HCT116 (cell line): ENCODE results near the gene CAMKMT. TPM values are rescaled to one million over a fixed set of nuclear protein-coding genes. Genes with fewer than 3 reads are reported as not detected.

ENCODE experiments used
- ATAC-seq: fragments of 200-7000 bp; cut with Tn5 transposase; 2 replicates; pipeline ENCODE4 v1.9.1; 2020; ENCODE audit warnings: mild to moderate bottlenecking, moderate library complexity
- BruUV-seq: library from RNA; stranded (reverse); fragments of 400-500 nt; replicated peaks from 2 replicates; lab custom pipeline; 2021; lab: Mats Ljungman, UMichigan
- CTCF ChIA-PET: fragments of 300-600 bp; sonication (Branson Sonifier 250); formaldehyde crosslinking; loops from one replicate; lab custom pipeline; 2021; ENCODE audit warnings: antibody characterized with exemption; lab: Charles Lee
- POLR2A ChIA-PET: fragments of 300-600, 350-600 bp; sonication (Branson Sonifier 250); formaldehyde crosslinking; loops from one replicate; lab custom pipeline; 2021; ENCODE audit warnings: antibody characterized with exemption; lab: Charles Lee
- RAD21 ChIA-PET, 2 experiments: fragments of 300-600 bp; sonication (Branson Sonifier 250); formaldehyde crosslinking; loops; one replicate each; lab custom pipeline; 2023; ENCODE audit warnings: low total read pairs in 2 of 2; ENCODE audit not compliant: uncharacterized antibody in 2 of 2, unreplicated experiment in 2 of 2, low non-redundant PET in 1 of 2; lab: Charles Lee
- DNase-seq: peaks from one replicate; pipeline ENCODE4 v3.0.0-alpha.2; 2010; ENCODE audit warnings: low read depth, low spot score
- H2AFZ ChIP-seq: fragments of 200-600 bp; shearing (Covaris generic), sonication (generic); 2 replicates; pipeline ENCODE4 v1.6.1; 2017; ENCODE audit warnings: low read depth, mixed run types, mixed read lengths, antibody characterized with exemption, low read length; ENCODE audit not compliant: poor library complexity, severe bottlenecking
- H3K27ac ChIP-seq: 2 replicates; pipeline ENCODE4 v1.5.1; 2012; ENCODE audit warnings: low read depth, low read length
- H3K27me3 ChIP-seq: fragments of 200-600 bp; sonication (generic); 2 replicates; pipeline ENCODE4 v1.6.1; 2016; ENCODE audit warnings: mixed run types, low read length, mixed read lengths; ENCODE audit not compliant: insufficient read depth
- H3K36me3 ChIP-seq, 2 experiments: fragments of 200-500 bp in 1 of 2; fragments of 200-600 bp in 1 of 2; sonication (Bioruptor generic) in 1 of 2; sonication (generic) in 1 of 2; 2 replicates each; pipeline versions ENCODE4 v1.5.1 to v1.6.1; 2014 to 2016; ENCODE audit warnings: low read length in 2 of 2, inconsistent platforms in 1 of 2, mixed read lengths in 1 of 2, mixed run types in 1 of 2; ENCODE audit not compliant: insufficient read depth in 2 of 2, control insufficient read depth in 1 of 2
- H3K4me1 ChIP-seq, 2 experiments: fragments of 200-600 bp in 1 of 2; sonication (generic) in 1 of 2; 2 replicates each; pipeline versions ENCODE4 v1.5.1 to v1.6.1; 2012 to 2017; ENCODE audit warnings: low read length in 2 of 2, inconsistent platforms in 1 of 2, mild to moderate bottlenecking in 1 of 2, mixed read lengths in 1 of 2, mixed run types in 1 of 2, moderate library complexity in 1 of 2; ENCODE audit not compliant: insufficient read depth in 2 of 2, control insufficient read depth in 1 of 2
- H3K4me2 ChIP-seq: fragments of 200-600 bp; sonication (generic); 2 replicates; pipeline ENCODE4 v1.6.1; 2017; ENCODE audit warnings: mixed run types, low read length, mixed read lengths
- H3K4me3 ChIP-seq, 2 experiments: fragments of 200-600 bp in 1 of 2; sonication (generic) in 1 of 2; replicated peaks in 1 of 2; 2 replicates each; pipeline ENCODE4 v1.5.1; 2011 to 2016; ENCODE audit warnings: low read length in 2 of 2, control low read depth in 1 of 2, low read depth in 1 of 2, mild to moderate bottlenecking in 1 of 2, mixed read lengths in 1 of 2, mixed run types in 1 of 2
- H3K79me2 ChIP-seq: fragments of 200-600 bp; sonication (generic); 2 replicates; pipeline ENCODE4 v1.6.1; 2017; ENCODE audit warnings: mild to moderate bottlenecking, mixed run types, low read length, moderate library complexity, mixed read lengths; ENCODE audit not compliant: insufficient read depth
- H3K9ac ChIP-seq: fragments of 200-600 bp; sonication (generic); 2 replicates; pipeline ENCODE4 v1.6.1; 2016; ENCODE audit warnings: low read length, mixed read lengths
- H3K9me2 ChIP-seq: fragments of 200-600 bp; sonication (generic), shearing (Covaris generic); 2 replicates; pipeline ENCODE4 v1.6.1; 2017; ENCODE audit warnings: mixed run types, mild to moderate bottlenecking, moderate library complexity; ENCODE audit not compliant: insufficient read depth
- H3K9me3 ChIP-seq, 2 experiments: fragments of 200-500 bp in 1 of 2; fragments of 200-600 bp in 1 of 2; sonication (Bioruptor generic) in 1 of 2; sonication (generic) in 1 of 2; 2 replicates each; pipeline ENCODE4 v1.6.1; 2014 to 2017; ENCODE audit warnings: low read length in 2 of 2, mixed read lengths in 2 of 2, inconsistent platforms in 1 of 2, low read depth in 1 of 2, mild to moderate bottlenecking in 1 of 2, mixed run types in 1 of 2, moderate library complexity in 1 of 2; ENCODE audit not compliant: control insufficient read depth in 1 of 2, insufficient read depth in 1 of 2
- H4K20me1 ChIP-seq: fragments of 200-600 bp; sonication (generic), shearing (Covaris generic); 2 replicates; pipeline ENCODE4 v1.6.1; 2017; ENCODE audit warnings: mixed run types, mild to moderate bottlenecking, moderate library complexity; ENCODE audit not compliant: insufficient read depth
- CBX3 ChIP-seq: IDR thresholded peaks from 2 replicates; pipeline ENCODE4 v1.6.1; 2012; ENCODE audit warnings: low read depth
- EGR1 ChIP-seq: IDR thresholded peaks from 2 replicates; pipeline ENCODE4 v1.6.1; 2012; ENCODE audit warnings: low read depth
- ELF1 ChIP-seq: IDR thresholded peaks from 2 replicates; pipeline ENCODE4 v1.6.1; 2012; ENCODE audit warnings: low read depth, borderline replicate concordance
- EZH2 ChIP-seq: fragments of 200-600 bp; sonication (generic); IDR thresholded peaks from 2 replicates; pipeline ENCODE4 v1.6.1; 2017; ENCODE audit warnings: antibody characterized with exemption, mixed run types
- EZH2phosphoT487 ChIP-seq: fragments of 200-600 bp; IDR thresholded peaks from 2 replicates; pipeline ENCODE4 v1.6.1; 2018; ENCODE audit warnings: antibody characterized with exemption, borderline replicate concordance
- POLR2A ChIP-seq: IDR thresholded peaks from 2 replicates; pipeline ENCODE4 v1.7.0; 2011; ENCODE audit warnings: borderline replicate concordance; ENCODE audit not compliant: insufficient read depth, insufficient read length; ENCODE audit errors: extremely low read depth
- POLR2AphosphoS5 ChIP-seq: IDR thresholded peaks from 2 replicates; pipeline ENCODE4 v1.6.1; 2011; ENCODE audit warnings: mild to moderate bottlenecking, low read depth, low read length, moderate library complexity
- RAD21 ChIP-seq: IDR thresholded peaks from 2 replicates; pipeline ENCODE4 v1.6.1; 2012; ENCODE audit warnings: low read depth, mild to moderate bottlenecking
- SIN3A ChIP-seq: IDR thresholded peaks from 2 replicates; pipeline ENCODE4 v1.6.1; 2012; ENCODE audit warnings: low read depth
- SP1 ChIP-seq: IDR thresholded peaks from 2 replicates; pipeline ENCODE4 v1.6.1; 2012; ENCODE audit warnings: low read depth
- SRF ChIP-seq: IDR thresholded peaks from 2 replicates; pipeline ENCODE4 v1.6.1; 2012; ENCODE audit warnings: low read depth
- TCF7L2 ChIP-seq: IDR thresholded peaks from 2 replicates; pipeline ENCODE4 v1.7.0; 2011; ENCODE audit warnings: borderline replicate concordance, inconsistent platforms; ENCODE audit not compliant: insufficient read depth, insufficient read length; ENCODE audit errors: extremely low read depth
- ZFX ChIP-seq: fragments of 450-650 bp; IDR thresholded peaks from 2 replicates; pipeline ENCODE4 v1.6.1; 2017
- ZNF274 ChIP-seq: fragments of 200-500 bp; sonication (Bioruptor generic); IDR thresholded peaks from 2 replicates; pipeline ENCODE4 v1.6.1; 2014; ENCODE audit warnings: mild to moderate bottlenecking, low read depth, low read length, inconsistent platforms
- intact Hi-C: fragments of 100-400 bp; cut with micrococcal nuclease; formaldehyde crosslinking; loops from 2 replicates; pipeline ENCODE4 v1.10.0; 2022
- total RNA-seq: library from RNA; stranded (reverse); gene quantifications from one replicate; pipeline ENCODE4 v1.2.1, GENCODE V29; 2021; ENCODE audit not compliant: unreplicated experiment
- TF ChIP-seq, protein P1 (sequence below): IDR thresholded peaks from 2 replicates; pipeline ENCODE4 v1.6.1; 2012
- TF ChIP-seq, protein P2 (sequence below), 3 experiments: fragments of 200-600 bp in 1 of 3; sonication (generic) in 1 of 3; IDR thresholded peaks in 2 of 3; conservative IDR thresholded peaks in 1 of 3; 2 replicates each; pipeline ENCODE4 v1.5.1; 2012 to 2017; ENCODE audit warnings: low read depth in 2 of 3, low read length in 2 of 3, antibody characterized with exemption in 1 of 3, borderline replicate concordance in 1 of 3, control low read depth in 1 of 3, mild to moderate bottlenecking in 1 of 3, mixed read lengths in 1 of 3, mixed run types in 1 of 3, moderate library complexity in 1 of 3; ENCODE audit not compliant: insufficient read depth in 1 of 3
- TF ChIP-seq, protein P3 (sequence below): IDR thresholded peaks from 2 replicates; pipeline ENCODE4 v1.6.1; 2012

The CAMKMT gene
- total RNA-seq, 1 experiment from 2014 or later, result 10.6 TPM

DNA sequence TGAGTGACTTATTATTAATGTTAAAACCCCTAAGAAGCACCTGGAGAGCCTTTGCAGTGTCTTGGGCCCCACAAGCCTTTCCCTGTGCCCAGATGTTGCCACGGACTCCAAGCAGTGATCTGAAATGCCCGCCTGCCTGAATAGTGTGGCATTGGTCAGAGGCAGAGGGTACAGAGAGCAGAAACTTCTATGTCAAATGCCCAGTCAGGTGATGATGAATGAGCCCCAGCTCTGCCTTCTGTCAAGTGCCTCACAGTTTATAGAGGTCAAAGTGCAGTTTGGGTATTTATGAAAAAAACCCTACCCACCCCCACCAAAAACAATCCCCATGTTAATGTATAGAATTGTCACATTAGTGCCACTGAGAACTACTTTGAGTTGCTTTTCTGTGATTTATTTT lies 409.8 kb downstream of the CAMKMT start (continued):
- TF ChIP-seq, protein P1, sequence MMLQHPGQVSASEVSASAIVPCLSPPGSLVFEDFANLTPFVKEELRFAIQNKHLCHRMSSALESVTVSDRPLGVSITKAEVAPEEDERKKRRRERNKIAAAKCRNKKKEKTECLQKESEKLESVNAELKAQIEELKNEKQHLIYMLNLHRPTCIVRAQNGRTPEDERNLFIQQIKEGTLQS, result no peak
- TF ChIP-seq SRF, result no peak
- no peak for TF ChIP-seq RAD21
- TF ChIP-seq POLR2A, result no peak
- no peak for TF ChIP-seq ZNF274
- no peak for TF ChIP-seq EGR1
- TF ChIP-seq TCF7L2, result no peak
- TF ChIP-seq ZFX, result no peak
- TF ChIP-seq CBX3, result no peak
- TF ChIP-seq, protein P2, sequence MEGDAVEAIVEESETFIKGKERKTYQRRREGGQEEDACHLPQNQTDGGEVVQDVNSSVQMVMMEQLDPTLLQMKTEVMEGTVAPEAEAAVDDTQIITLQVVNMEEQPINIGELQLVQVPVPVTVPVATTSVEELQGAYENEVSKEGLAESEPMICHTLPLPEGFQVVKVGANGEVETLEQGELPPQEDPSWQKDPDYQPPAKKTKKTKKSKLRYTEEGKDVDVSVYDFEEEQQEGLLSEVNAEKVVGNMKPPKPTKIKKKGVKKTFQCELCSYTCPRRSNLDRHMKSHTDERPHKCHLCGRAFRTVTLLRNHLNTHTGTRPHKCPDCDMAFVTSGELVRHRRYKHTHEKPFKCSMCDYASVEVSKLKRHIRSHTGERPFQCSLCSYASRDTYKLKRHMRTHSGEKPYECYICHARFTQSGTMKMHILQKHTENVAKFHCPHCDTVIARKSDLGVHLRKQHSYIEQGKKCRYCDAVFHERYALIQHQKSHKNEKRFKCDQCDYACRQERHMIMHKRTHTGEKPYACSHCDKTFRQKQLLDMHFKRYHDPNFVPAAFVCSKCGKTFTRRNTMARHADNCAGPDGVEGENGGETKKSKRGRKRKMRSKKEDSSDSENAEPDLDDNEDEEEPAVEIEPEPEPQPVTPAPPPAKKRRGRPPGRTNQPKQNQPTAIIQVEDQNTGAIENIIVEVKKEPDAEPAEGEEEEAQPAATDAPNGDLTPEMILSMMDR (IDR thresholded peaks at IDR 0.05 in 2 of 3, conservative IDR thresholded peaks at IDR 0.05 in 1 of 3; ENCODE audit: borderline replicate concordance in 1 of 3, insufficient read depth in 1 of 3, low read depth in 2 of 3, low read length in 2 of 3), result no peak
- TF ChIP-seq ELF1, result no peak
- TF ChIP-seq POLR2AphosphoS5, result no peak
- TF ChIP-seq SIN3A, result no peak

DNA sequence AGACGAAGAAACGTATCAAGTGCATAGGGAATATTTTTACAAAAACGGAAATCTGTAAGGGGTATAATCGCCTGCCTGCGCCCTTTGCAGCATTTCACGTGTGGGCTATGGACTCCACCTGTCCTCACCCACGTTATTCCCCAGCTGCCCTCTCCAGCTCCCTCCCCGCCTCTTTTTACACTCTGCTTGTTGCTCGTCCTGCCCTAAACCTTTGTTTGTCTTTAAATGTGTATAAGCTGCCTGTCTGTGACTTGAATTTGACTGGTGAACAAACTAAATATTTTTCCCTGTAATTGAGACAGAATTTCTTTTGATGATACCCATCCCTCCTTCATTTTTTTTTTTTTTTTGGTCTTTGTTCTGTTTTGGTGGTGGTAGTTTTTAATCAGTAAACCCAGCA lies 410.4 kb downstream of the CAMKMT start:
- ChIA-PET RAD21 (no interaction called here), POLR2A (no interaction called here), CTCF (interaction anchor here (0.6 to 1.0 kb wide), 2 partner anchors 55 to 292 kb away, joined by 4 read pairs; no protein-coding TSS in a partner anchor)
- Histone ChIP-seq H4K20me1 (no peaks in the 10 kb centered on the region), H3K9ac (no peak overlapping the region), H3K9me3 (no peaks in the 10 kb centered on the region), H3K79me2 (no peaks in the 10 kb centered on the region), H3K9me2 (no peaks in the 10 kb centered on the region), H3K4me1 (no peaks in the 10 kb centered on the region), H2AFZ (no peak overlapping the region), H3K27ac (no peak overlapping the region), H3K36me3 (no peaks in the 10 kb centered on the region), H3K4me2 (no peak overlapping the region), H3K27me3 (no peaks in the 10 kb centered on the region), H3K4me3 (no peak overlapping the region)
- no peak for TF ChIP-seq RAD21
- no peak for TF ChIP-seq CBX3
- no peak for TF ChIP-seq ZFX
- TF ChIP-seq, protein P3, sequence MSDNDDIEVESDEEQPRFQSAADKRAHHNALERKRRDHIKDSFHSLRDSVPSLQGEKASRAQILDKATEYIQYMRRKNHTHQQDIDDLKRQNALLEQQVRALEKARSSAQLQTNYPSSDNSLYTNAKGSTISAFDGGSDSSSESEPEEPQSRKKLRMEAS, result no peak
- TF ChIP-seq SP1, result no peak
- TF ChIP-seq ELF1, result no peak
- no peak for TF ChIP-seq TCF7L2
- no peak for TF ChIP-seq POLR2A
- no peak for TF ChIP-seq SIN3A
- no peak for TF ChIP-seq EZH2
- no peak for TF ChIP-seq EGR1
- no peak for TF ChIP-seq ZNF274
- TF ChIP-seq EZH2phosphoT487, result no peak
- TF ChIP-seq, protein P2 (IDR thresholded peaks at IDR 0.05 in 2 of 3, conservative IDR thresholded peaks at IDR 0.05 in 1 of 3; ENCODE audit: borderline replicate concordance in 1 of 3, insufficient read depth in 1 of 3, low read depth in 2 of 3, low read length in 2 of 3), result no peak
- intact Hi-C loops, result no loop called here
- ATAC-seq, result no peak
- no peak for DNase-seq
- BruUV-seq, result no TSS peak
